Measurements from ENCODE around the gene SHANK1.

DNA sequence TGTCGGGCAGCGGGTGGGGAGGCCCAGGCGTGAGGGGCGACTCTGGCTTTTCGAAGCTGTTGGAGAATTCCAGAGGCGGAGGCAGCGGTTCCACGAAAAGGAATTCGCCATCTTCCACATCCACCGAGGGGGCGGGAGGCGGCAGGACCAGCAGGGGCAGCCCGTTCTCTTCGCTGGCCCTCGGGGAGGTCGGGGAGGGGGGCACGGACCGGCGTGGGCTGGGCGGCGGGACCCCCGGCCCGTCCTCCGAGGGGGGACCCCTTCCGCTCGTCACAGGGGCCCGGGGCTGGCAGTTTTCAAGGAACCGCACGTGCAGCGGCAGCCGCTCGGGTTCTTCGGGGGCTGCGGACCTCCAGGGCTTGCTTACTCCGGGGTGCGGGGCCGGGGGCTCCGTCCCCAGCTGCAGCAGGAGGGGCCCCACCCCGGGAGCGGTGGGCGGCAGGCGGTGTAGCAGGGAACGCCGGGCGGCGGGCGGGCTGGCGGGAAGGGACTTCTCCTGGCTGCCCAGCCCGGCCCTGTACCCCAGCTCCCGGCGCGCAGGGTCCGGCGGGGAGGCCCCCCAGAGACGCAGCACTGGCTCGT lies 52.3 kb downstream of the SHANK1 start:
- TF ChIP-seq CTCF (conservative IDR thresholded peaks at IDR 0.05; ENCODE audit: low read length) (no peak), EZH2phosphoT487 (IDR thresholded peaks at IDR 0.05; ENCODE audit: borderline replicate concordance, low read depth, low read length) (no peak)

Data from OCI-LY7 (cell line).